Measurements from ENCODE around the gene RBX1.

The RBX1 gene

GRCh38 chr22:41003976-41004375, 52.8 kb downstream of the RBX1 start:
- TF ChIP-seq EP300 (IDR thresholded peaks at IDR 0.05; ENCODE audit: borderline replicate concordance) (no peak), YY1 (IDR thresholded peaks at IDR 0.05; ENCODE audit: low read depth) (no peak), MAX (IDR thresholded peaks at IDR 0.05) (no peak), TAF1 (IDR thresholded peaks at IDR 0.05; ENCODE audit: low read depth) (no peak), TEAD4 (IDR thresholded peaks at IDR 0.05) (no peak), EGR1 (IDR thresholded peaks at IDR 0.05) (no peak), REST (IDR thresholded peaks at IDR 0.05; ENCODE audit: low read depth) (no peak), ZBTB7A (IDR thresholded peaks at IDR 0.05; ENCODE audit: low read depth) (no peak), CREB1 (IDR thresholded peaks at IDR 0.05; ENCODE audit: low read depth) (no peak), RAD21 (IDR thresholded peaks at IDR 0.05; ENCODE audit: low read depth) (no peak)

- TF ChIP-seq ZBTB7A (IDR thresholded peaks at IDR 0.05; ENCODE audit: low read depth) (no peak), CREB1 (IDR thresholded peaks at IDR 0.05; ENCODE audit: low read depth) (no peak), FOXM1 (IDR thresholded peaks at IDR 0.05; ENCODE audit: borderline replicate concordance, low read depth) (no peak), NFIC (IDR thresholded peaks at IDR 0.05) (no peak), EP300 (IDR thresholded peaks at IDR 0.05; ENCODE audit: borderline replicate concordance) (no peak), RAD21 (IDR thresholded peaks at IDR 0.05; ENCODE audit: low read depth) (no peak)
These were observed 58.2 kb downstream of the RBX1 start for GRCh38 chr22:41009222-41009948.

GRCh38 chr22:41015003-41015402, 63.8 kb downstream of the RBX1 start:
- no peak for TF ChIP-seq RAD21 (IDR thresholded peaks at IDR 0.05; ENCODE audit: low read depth)
- no peak for TF ChIP-seq REST (IDR thresholded peaks at IDR 0.05; ENCODE audit: low read depth)
- TF ChIP-seq TAF1 (IDR thresholded peaks at IDR 0.05; ENCODE audit: low read depth) = no peak
- TF ChIP-seq FOXM1 (IDR thresholded peaks at IDR 0.05; ENCODE audit: borderline replicate concordance, low read depth) = no peak
- no peak for TF ChIP-seq CREB1 (IDR thresholded peaks at IDR 0.05; ENCODE audit: low read depth)
- no peak for TF ChIP-seq EGR1 (IDR thresholded peaks at IDR 0.05)
- no peak for TF ChIP-seq CEBPB (IDR thresholded peaks at IDR 0.05)
- no peak for TF ChIP-seq YY1 (IDR thresholded peaks at IDR 0.05; ENCODE audit: low read depth)
- TF ChIP-seq USF1 (IDR thresholded peaks at IDR 0.05) = no peak
- TF ChIP-seq EP300 (IDR thresholded peaks at IDR 0.05; ENCODE audit: borderline replicate concordance) = no peak
- TF ChIP-seq ZBTB7A (IDR thresholded peaks at IDR 0.05; ENCODE audit: low read depth) = no peak
- no peak for TF ChIP-seq TCF12 (IDR thresholded peaks at IDR 0.05; ENCODE audit: low read depth)
- TF ChIP-seq NFIC (IDR thresholded peaks at IDR 0.05) = no peak
- no peak for TF ChIP-seq MAX (IDR thresholded peaks at IDR 0.05)

GRCh38 chr22:41021061-41021612, 70.0 kb downstream of the RBX1 start:
- 0 out of 2 replicates have a peak, but pooled peaks have one; percentile 1 for TF ChIP-seq MAX (IDR thresholded peaks at IDR 0.05)
- no peak for TF ChIP-seq TCF12 (IDR thresholded peaks at IDR 0.05; ENCODE audit: low read depth)

- peak; percentile 87 for TF ChIP-seq YY1 (IDR thresholded peaks at IDR 0.05; ENCODE audit: low read depth)
- no peak for TF ChIP-seq RAD21 (IDR thresholded peaks at IDR 0.05; ENCODE audit: low read depth)
- TF ChIP-seq CREB1 (IDR thresholded peaks at IDR 0.05; ENCODE audit: low read depth) = no peak
- TF ChIP-seq REST (IDR thresholded peaks at IDR 0.05; ENCODE audit: low read depth) = 0 out of 2 replicates have a peak, but pooled peaks have one; percentile 3
- TF ChIP-seq FOXM1 (IDR thresholded peaks at IDR 0.05; ENCODE audit: borderline replicate concordance, low read depth) = no peak
- peak; percentile 51; the same call in 1 of the 2 replicates for TF ChIP-seq TAF1 (IDR thresholded peaks at IDR 0.05; ENCODE audit: low read depth)
- TF ChIP-seq USF1 (IDR thresholded peaks at IDR 0.05) = no peak
- 0 out of 2 replicates have a peak, but pooled peaks have one; percentile 21 for TF ChIP-seq EGR1 (IDR thresholded peaks at IDR 0.05)
- no peak for TF ChIP-seq NFIC (IDR thresholded peaks at IDR 0.05)
- no peak for TF ChIP-seq EP300 (IDR thresholded peaks at IDR 0.05; ENCODE audit: borderline replicate concordance)
- peak; percentile 65 for TF ChIP-seq TCF12 (IDR thresholded peaks at IDR 0.05; ENCODE audit: low read depth)
- TF ChIP-seq MAX (IDR thresholded peaks at IDR 0.05) = 0 out of 2 replicates have a peak, but pooled peaks have one; percentile 1
- TF ChIP-seq ZBTB7A (IDR thresholded peaks at IDR 0.05; ENCODE audit: low read depth) = peak; percentile 16; the same call in 1 of the 2 replicates
- TF ChIP-seq TEAD4 (IDR thresholded peaks at IDR 0.05) = no peak
- peak; percentile 26; the same call in 1 of the 2 replicates for TF ChIP-seq CEBPB (IDR thresholded peaks at IDR 0.05)
These were observed 70.7 kb downstream of the RBX1 start for GRCh38 chr22:41021613-41022454.
